Right lung (tissue), 5 donors: Measurements from ENCODE around the gene ATP9B. TPM values are rescaled to one million over a fixed set of nuclear protein-coding genes. Genes with fewer than 3 reads are reported as not detected.
"Not testable (repeated sequence)": the region's sequence is repeated elsewhere in the genome, so short reads cannot be mapped to it uniquely, and the experiment has no call there.

Source experiments
- DNase-seq, 2 donors: peaks; one replicate each; pipeline ENCODE4 v3.0.0-alpha.2; 2013
- polyA plus RNA-seq, 5 donors: library from polyadenylated mRNA; unstranded; fragments of 120-200 nt; gene quantifications; one replicate each; pipeline versions ENCODE4 v1.2.1 to v1.2.3, GENCODE V29; 2013; ENCODE audit warnings: inconsistent platforms in 1 of 5, low replicate concordance in 1 of 5; ENCODE audit not compliant: insufficient read length in 5 of 5, insufficient read depth in 1 of 5

ATP9B gene
- polyA plus RNA-seq, 5 donors, result 26.4 to 36.4 (median 34.5) TPM

- no peak for DNase-seq
These were observed 66.7 kb downstream of the ATP9B start for GRCh38 chr18:79135924-79136323.

GRCh38 chr18:79136742-79137141, 67.5 kb downstream of the ATP9B start:
- no peak for DNase-seq

- DNase-seq, result no peak
These were observed 70.0 kb downstream of the ATP9B start for GRCh38 chr18:79139206-79139605.

GRCh38 chr18:79147014-79147413, 77.8 kb downstream of the ATP9B start:
- DNase-seq, result no peak

GRCh38 chr18:79151191-79151590, 82.0 kb downstream of the ATP9B start:
- DNase-seq, result no peak

GRCh38 chr18:79156327-79156726, 87.1 kb downstream of the ATP9B start:
- DNase-seq, result no peak

GRCh38 chr18:79164706-79165105, 95.5 kb downstream of the ATP9B start:
- no peak for DNase-seq

GRCh38 chr18:79166702-79167101, 97.5 kb downstream of the ATP9B start:
- no peak for DNase-seq

GRCh38 chr18:79167526-79168190, 98.5 kb downstream of the ATP9B start:
- no peak for DNase-seq

- no peak for DNase-seq
These were observed 100.9 kb downstream of the ATP9B start for GRCh38 chr18:79169958-79170555.

- not testable (repeated sequence) for DNase-seq
These were observed 103.1 kb downstream of the ATP9B start for GRCh38 chr18:79172331-79172730.

GRCh38 chr18:79173742-79174141, 104.5 kb downstream of the ATP9B start:
- no peak for DNase-seq

- DNase-seq, result no peak
These were observed 108.9 kb downstream of the ATP9B start for GRCh38 chr18:79178113-79178531.

- no peak for DNase-seq
These were observed 113.0 kb downstream of the ATP9B start for GRCh38 chr18:79182047-79182713.

- DNase-seq, result no peak
These were observed 116.5 kb downstream of the ATP9B start for GRCh38 chr18:79185648-79186047.

- DNase-seq, result no peak
These were observed 117.5 kb downstream of the ATP9B start for GRCh38 chr18:79186649-79187048.

GRCh38 chr18:79187532-79188277, 118.5 kb downstream of the ATP9B start:
- no peak for DNase-seq

- DNase-seq, result no peak
These were observed 122.2 kb downstream of the ATP9B start for GRCh38 chr18:79191418-79191817.

- DNase-seq, result no peak
These were observed 122.8 kb downstream of the ATP9B start for GRCh38 chr18:79191956-79192355.

GRCh38 chr18:79193826-79194225, 124.6 kb downstream of the ATP9B start:
- DNase-seq, result no peak

- no peak for DNase-seq
These were observed 126.8 kb downstream of the ATP9B start for GRCh38 chr18:79195716-79196683.
